Gastrocnemius medialis (tissue), 4 donors: Measurements from ENCODE around the gene COX5A.

Source experiments
- POLR2A ChIP-seq, 2 donors: fragments of 450-650 bp; IDR thresholded peaks; one replicate each; pipeline ENCODE4 v1.6.1; 2017; ENCODE audit warnings: antibody characterized with exemption in 2 of 2, mild to moderate bottlenecking in 2 of 2, moderate library complexity in 2 of 2
- TF ChIP-seq, protein P1 (sequence below), 5 experiments: fragments of 450-650 bp in 3 of 5; fragments of 200-600 bp in 2 of 5; sonication (generic) in 2 of 5; IDR thresholded peaks in 4 of 5; conservative IDR thresholded peaks in 1 of 5; 1 replicate in 4 of 5; 2 replicates in 1 of 5; pipeline ENCODE4 v1.5.1; 2016 to 2019; ENCODE audit warnings: antibody characterized with exemption in 5 of 5, mild to moderate bottlenecking in 3 of 5, moderate library complexity in 3 of 5

DNA sequence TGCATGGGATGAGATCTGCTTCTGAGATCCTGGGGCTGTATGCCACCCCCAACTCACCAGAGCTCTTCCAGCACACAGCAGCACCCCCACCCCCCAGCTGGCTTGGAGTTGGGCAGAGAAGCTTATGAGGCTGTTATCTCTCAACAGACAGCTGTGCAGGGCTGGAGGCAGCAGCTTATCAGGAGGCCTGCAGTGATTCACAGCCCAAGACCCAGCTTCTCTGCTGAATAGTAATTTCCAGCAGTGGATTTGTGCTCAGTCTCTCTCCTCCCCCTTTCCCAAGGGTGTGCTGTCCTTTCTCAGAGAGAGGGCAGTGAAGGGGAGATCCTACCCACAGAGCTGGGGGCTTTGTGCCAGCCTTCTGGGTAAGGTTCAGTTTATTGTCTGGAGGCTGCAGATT lies 16.6 kb upstream of the COX5A start:
- TF ChIP-seq, protein P1, sequence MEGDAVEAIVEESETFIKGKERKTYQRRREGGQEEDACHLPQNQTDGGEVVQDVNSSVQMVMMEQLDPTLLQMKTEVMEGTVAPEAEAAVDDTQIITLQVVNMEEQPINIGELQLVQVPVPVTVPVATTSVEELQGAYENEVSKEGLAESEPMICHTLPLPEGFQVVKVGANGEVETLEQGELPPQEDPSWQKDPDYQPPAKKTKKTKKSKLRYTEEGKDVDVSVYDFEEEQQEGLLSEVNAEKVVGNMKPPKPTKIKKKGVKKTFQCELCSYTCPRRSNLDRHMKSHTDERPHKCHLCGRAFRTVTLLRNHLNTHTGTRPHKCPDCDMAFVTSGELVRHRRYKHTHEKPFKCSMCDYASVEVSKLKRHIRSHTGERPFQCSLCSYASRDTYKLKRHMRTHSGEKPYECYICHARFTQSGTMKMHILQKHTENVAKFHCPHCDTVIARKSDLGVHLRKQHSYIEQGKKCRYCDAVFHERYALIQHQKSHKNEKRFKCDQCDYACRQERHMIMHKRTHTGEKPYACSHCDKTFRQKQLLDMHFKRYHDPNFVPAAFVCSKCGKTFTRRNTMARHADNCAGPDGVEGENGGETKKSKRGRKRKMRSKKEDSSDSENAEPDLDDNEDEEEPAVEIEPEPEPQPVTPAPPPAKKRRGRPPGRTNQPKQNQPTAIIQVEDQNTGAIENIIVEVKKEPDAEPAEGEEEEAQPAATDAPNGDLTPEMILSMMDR (IDR thresholded peaks at IDR 0.05 in 4 of 5, conservative IDR thresholded peaks at IDR 0.05 in 1 of 5): no peak
- no peak for TF ChIP-seq POLR2A (IDR thresholded peaks at IDR 0.05)
